ENCODE results near the gene CIRBP. TPM values are rescaled to one million over a fixed set of nuclear protein-coding genes. Genes with fewer than 3 reads are reported as not detected.

CIRBP gene
- total and polyA plus RNA-seq, 9 of the 15 experiments (the other 6 are each of a cell fraction or from before 2014, with no cell fraction given): 20.5 to 327 (median 176) TPM

DNA sequence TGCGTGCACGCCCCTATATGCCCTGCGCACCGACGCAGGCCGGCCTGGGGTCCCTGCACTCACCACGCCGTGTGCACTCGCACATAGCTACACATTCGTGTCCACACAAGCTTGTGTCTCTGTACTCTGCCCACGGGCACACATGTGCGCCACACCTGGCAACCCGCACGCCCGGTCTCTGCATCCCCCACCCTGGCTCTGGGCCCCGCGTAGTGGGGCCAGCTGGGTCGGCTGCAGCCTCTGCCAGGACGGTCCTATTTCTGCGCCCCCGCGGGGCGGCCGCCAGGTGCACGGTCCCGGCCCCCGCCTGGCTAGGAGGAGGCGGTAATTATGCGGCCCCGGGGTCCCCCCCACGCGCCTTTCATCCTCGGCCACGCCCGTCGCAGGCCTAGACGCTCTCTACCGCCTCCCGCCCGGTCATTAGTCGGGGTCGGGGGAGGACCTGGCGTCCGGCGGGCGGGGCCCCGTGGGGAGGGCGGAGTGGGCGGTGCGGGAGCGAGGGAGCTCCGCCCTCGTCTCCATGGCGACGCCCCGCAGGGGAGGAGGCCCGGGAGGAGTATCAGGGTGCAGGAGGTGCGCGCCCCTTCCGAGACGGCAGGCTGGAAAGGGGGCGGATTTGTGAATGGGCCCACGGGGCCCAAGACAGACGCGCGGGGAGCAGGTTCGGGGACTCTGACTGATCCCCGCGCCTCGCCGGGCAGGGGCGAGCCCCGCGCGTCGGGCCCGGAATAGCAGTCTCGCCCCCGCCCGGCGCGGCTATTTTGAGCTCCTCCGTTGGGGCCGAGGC lies 2.8 kb upstream of the CIRBP start:
- intact Hi-C loops (cut with micrococcal nuclease) (loop anchor here (1.0 kb wide), 2 partner anchors 17 to 22 kb away; no protein-coding TSS in a partner anchor), in situ Hi-C loops (cut with MboI) (no loop called here)
- BruUV-seq (replicated peaks): no TSS peak
- ChIA-PET CTCF (ENCODE audit: low intra/inter-chr PET ratio) (interaction anchor here (1.3 to 3.3 kb wide), 3 partner anchors 13 to 22 kb away, joined by 5 to 51 read pairs (median 11); partner anchors contain the start of gene MIDN), POLR2A (interaction anchor here (0.5 to 2.3 kb wide), 11 partner anchors 9 to 201 kb away, joined by 3 to 16 read pairs (median 4); partner anchors contain the start of gene FAM174C)
- H3K4me3 ChIP-seq: peak overlapping the region; percentile 59
- FAIRE-seq (peak; percentile 71), ATAC-seq (peak; percentile 75), DNase-seq (ENCODE audit: extremely low read depth in 1 of 4, low spot score in 3 of 4) (peak; percentile 87 to 97 (median 92))
- peaks cover 32% of the 10 kb centered on the region for H3K79me2 ChIP-seq (ENCODE audit: control insufficient read depth, insufficient read depth, low read length)
- peak overlapping the region; percentile 48 to 92 for H3K9ac ChIP-seq (ENCODE audit: insufficient read depth in 1 of 2, low read depth in 2 of 2, low read length in 2 of 2)
- peaks cover 16% of the 10 kb centered on the region for H4K20me1 ChIP-seq (replicated peaks; ENCODE audit: control insufficient read depth, insufficient read depth, low read length)
- WGBS (ENCODE audit: insufficient coverage, low coverage, missing lambda C conversion rate): 2% methylated on average over 53 of the region's 84 CpGs
- H3K36me3 ChIP-seq (ENCODE audit: control insufficient read depth, insufficient read depth, low read length): peaks cover 16% of the 10 kb centered on the region; the same call in 2 of the 3 replicates
- H3K4me1 ChIP-seq (replicated peaks in 1 of 2; ENCODE audit: control insufficient read depth in 2 of 2, insufficient read depth in 2 of 2, low read length in 2 of 2): peaks cover 59 to 94% of the 10 kb centered on the region in 2 experiments
- peak overlapping the region; percentile 80 for H2AFZ ChIP-seq (ENCODE audit: low read depth, low read length)
- H3K9me1 ChIP-seq (ENCODE audit: control insufficient read depth, insufficient read depth, low read length): no peaks in the 10 kb centered on the region
- no peaks in the 10 kb centered on the region for H3K9me3 ChIP-seq (replicated peaks; ENCODE audit: control insufficient read depth, insufficient read depth, low read depth, low read length)
- H3K27me3 ChIP-seq (ENCODE audit: control insufficient read depth in 2 of 2, insufficient read depth in 2 of 2, low read length in 2 of 2): no peaks in the 10 kb centered on the region
- H3K4me2 ChIP-seq (ENCODE audit: insufficient read depth, low read length): peak overlapping the region; percentile 83
- H3K27ac ChIP-seq (ENCODE audit: extremely low read depth, low read depth, low read length): peak overlapping the region; percentile 69
- TF ChIP-seq, protein P1, sequence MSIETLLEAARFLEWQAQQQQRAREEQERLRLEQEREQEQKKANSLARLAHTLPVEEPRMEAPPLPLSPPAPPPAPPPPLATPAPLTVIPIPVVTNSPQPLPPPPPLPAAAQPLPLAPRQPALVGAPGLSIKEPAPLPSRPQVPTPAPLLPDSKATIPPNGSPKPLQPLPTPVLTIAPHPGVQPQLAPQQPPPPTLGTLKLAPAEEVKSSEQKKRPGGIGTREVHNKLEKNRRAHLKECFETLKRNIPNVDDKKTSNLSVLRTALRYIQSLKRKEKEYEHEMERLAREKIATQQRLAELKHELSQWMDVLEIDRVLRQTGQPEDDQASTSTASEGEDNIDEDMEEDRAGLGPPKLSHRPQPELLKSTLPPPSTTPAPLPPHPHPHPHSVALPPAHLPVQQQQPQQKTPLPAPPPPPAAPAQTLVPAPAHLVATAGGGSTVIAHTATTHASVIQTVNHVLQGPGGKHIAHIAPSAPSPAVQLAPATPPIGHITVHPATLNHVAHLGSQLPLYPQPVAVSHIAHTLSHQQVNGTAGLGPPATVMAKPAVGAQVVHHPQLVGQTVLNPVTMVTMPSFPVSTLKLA (conservative IDR thresholded peaks at IDR 0.05): peak; percentile 69 to 79; a peak in 3 of 4 replicates
- TF ChIP-seq FOXA3 (CRISPR knock-in tag; conservative IDR thresholded peaks at IDR 0.05 in 1 of 2, IDR thresholded peaks at IDR 0.05 in 1 of 2) (peak in 1 of 2 experiments; percentile 52; a peak in 1 of 4 replicates), MAX (CRISPR knock-in tag; IDR thresholded peaks at IDR 0.05) (peak; percentile 80), XRCC3 (IDR thresholded peaks at IDR 0.05) (no peak), ZNF79 (CRISPR knock-in tag; IDR thresholded peaks at IDR 0.05; ENCODE audit: low read depth) (no peak), ZFX (CRISPR knock-in tag; IDR thresholded peaks at IDR 0.05) (peak; percentile 48; the same call in 1 of the 2 replicates), IFI16 (CRISPR knock-in tag; IDR thresholded peaks at IDR 0.05) (no peak), RB1 (IDR thresholded peaks at IDR 0.05; ENCODE audit: low read depth) (peak; percentile 17; the same call in 1 of the 2 replicates), CBFA2T3 (IDR thresholded peaks at IDR 0.05) (peak; percentile 63), HDAC8 (tag; IDR thresholded peaks at IDR 0.05) (no peak), PYGO2 (tag; IDR thresholded peaks at IDR 0.05) (no peak), ZNF609 (CRISPR knock-in tag; IDR thresholded peaks at IDR 0.05; ENCODE audit: borderline replicate concordance) (peak; percentile 80; the same call in 1 of the 2 replicates)

Data from K562 (cell line).